H1 (cell line): ENCODE results near the gene ZNF292. TPM values are rescaled to one million over a fixed set of nuclear protein-coding genes. Genes with fewer than 3 reads are reported as not detected.

Experiments
- RAD21 ChIP-seq, 2 experiments: IDR thresholded peaks in 1 of 2; conservative IDR thresholded peaks in 1 of 2; 2 replicates each; pipeline ENCODE4 v1.6.1; 2011; ENCODE audit warnings: low read depth in 2 of 2, low read length in 2 of 2, improper control_type of control experiment in 1 of 2, inconsistent platforms in 1 of 2, mild to moderate bottlenecking in 1 of 2, moderate library complexity in 1 of 2
- SUZ12 ChIP-seq: fragments of 200-600 bp; sonication (generic); IDR thresholded peaks from 2 replicates; pipeline ENCODE4 v1.6.1; 2012; ENCODE audit warnings: mild to moderate bottlenecking, inconsistent platforms, low read length, moderate library complexity, mixed read lengths
- USF2 ChIP-seq: IDR thresholded peaks from 2 replicates; pipeline ENCODE4 v1.6.1; 2011; ENCODE audit warnings: low read length, improper control_type of control experiment
- polyA plus RNA-seq, 7 experiments: library from polyadenylated mRNA; depleted of rRNA in 3 of 7; stranded (reverse) in 5 of 7; unstranded in 2 of 7; fragments of >200 nt in 5 of 7; fragments of 200-250 nt in 2 of 7; gene quantifications; 1 replicate in 5 of 7; 2 replicates in 1 of 7; 4 replicates in 1 of 7; pipeline versions ENCODE4 v1.2.1 to v1.2.3, GENCODE V29; 2011 to 2013; ENCODE audit warnings: missing spikeins in 2 of 7, mixed read lengths in 2 of 7
- total RNA-seq: library from RNA; stranded (reverse); fragmentation: NEBNext Ultra II Directional; extraction: Animal tissue kit (Norgen Biotek cat#: 25700); gene quantifications from 2 replicates; pipeline ENCODE4 v1.2.1, GENCODE V29; 2021

The ZNF292 gene
- total and polyA plus RNA-seq, 2 of the 8 experiments (the other 6 are each of a cell fraction or from before 2014, with no cell fraction given), result 6.8 to 44.2 TPM

GRCh38 chr6:87196275-87196842 is 41.0 kb downstream of the ZNF292 start (continued):
- TF ChIP-seq SUZ12 (no peak), USF2 (no peak), RAD21 (IDR thresholded peaks at IDR 0.05 in 1 of 2, conservative IDR thresholded peaks at IDR 0.05 in 1 of 2; ENCODE audit: low read depth in 2 of 2, low read length in 2 of 2) (no peak)
